ENCODE measurements around the gene TBC1D14. TPM values are rescaled to one million over a fixed set of nuclear protein-coding genes. Genes with fewer than 3 reads are reported as not detected.

Gene TBC1D14
- total RNA-seq, 1 experiment from 2014 or later, result 44.3 TPM

DNA sequence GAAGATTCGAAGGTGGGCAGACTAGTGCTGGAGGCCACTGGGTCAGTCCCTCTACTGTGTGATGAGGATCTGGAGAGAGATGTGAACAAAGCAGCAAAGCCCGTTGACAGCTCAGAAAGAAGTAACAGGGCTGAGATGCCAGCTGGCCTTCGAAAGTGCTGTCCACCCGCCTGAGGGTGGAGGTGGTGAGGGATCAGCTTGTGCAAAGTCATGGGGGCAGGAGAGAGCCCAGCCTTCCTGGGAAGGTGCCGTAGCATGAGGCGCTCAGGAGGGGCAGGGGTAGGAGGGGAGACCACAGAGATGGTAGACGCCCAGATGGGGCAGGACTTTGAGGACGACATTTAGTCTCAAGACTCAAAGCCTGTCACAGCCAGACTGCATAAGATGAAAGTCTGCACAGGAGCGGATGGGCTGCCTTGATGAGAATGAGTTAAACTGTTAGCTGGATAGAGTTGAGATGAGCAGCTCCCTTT lies 19.7 kb downstream of the TBC1D14 start:
- TF ChIP-seq EZH2 (IDR thresholded peaks at IDR 0.05; ENCODE audit: borderline replicate concordance, low read depth, low read length, poor library complexity, severe bottlenecking), result no peak
- TF ChIP-seq, protein P1, sequence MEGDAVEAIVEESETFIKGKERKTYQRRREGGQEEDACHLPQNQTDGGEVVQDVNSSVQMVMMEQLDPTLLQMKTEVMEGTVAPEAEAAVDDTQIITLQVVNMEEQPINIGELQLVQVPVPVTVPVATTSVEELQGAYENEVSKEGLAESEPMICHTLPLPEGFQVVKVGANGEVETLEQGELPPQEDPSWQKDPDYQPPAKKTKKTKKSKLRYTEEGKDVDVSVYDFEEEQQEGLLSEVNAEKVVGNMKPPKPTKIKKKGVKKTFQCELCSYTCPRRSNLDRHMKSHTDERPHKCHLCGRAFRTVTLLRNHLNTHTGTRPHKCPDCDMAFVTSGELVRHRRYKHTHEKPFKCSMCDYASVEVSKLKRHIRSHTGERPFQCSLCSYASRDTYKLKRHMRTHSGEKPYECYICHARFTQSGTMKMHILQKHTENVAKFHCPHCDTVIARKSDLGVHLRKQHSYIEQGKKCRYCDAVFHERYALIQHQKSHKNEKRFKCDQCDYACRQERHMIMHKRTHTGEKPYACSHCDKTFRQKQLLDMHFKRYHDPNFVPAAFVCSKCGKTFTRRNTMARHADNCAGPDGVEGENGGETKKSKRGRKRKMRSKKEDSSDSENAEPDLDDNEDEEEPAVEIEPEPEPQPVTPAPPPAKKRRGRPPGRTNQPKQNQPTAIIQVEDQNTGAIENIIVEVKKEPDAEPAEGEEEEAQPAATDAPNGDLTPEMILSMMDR (conservative IDR thresholded peaks at IDR 0.05; ENCODE audit: low read depth, low read length), result no peak
- no peak overlapping the region for H3K27ac ChIP-seq (ENCODE audit: low read depth, low read length, poor library complexity, severe bottlenecking)
- H3K36me3 ChIP-seq (ENCODE audit: insufficient read depth, low read length, poor library complexity, severe bottlenecking), result peaks cover 3% of the 10 kb centered on the region
- no peaks in the 10 kb centered on the region for H3K9me3 ChIP-seq (ENCODE audit: low read depth, low read length, poor library complexity, severe bottlenecking)
- ChIA-PET POLR2A (ENCODE audit: low non-redundant PET) (no interaction called here), CTCF (no interaction called here)
- no peaks in the 10 kb centered on the region for H3K27me3 ChIP-seq (replicated peaks; ENCODE audit: insufficient read depth, low read depth, low read length, poor library complexity)
- DNase-seq (ENCODE audit: low spot score), result no peak
- BruUV-seq (replicated peaks), result no TSS peak
- intact Hi-C loops (cut with micrococcal nuclease; ENCODE audit: unreplicated experiment), result no loop called here
- H3K4me3 ChIP-seq (ENCODE audit: low read depth, low read length, poor library complexity, severe bottlenecking), result no peak overlapping the region
- H3K4me1 ChIP-seq (ENCODE audit: insufficient read depth, low read length, poor library complexity, severe bottlenecking), result peaks cover 7% of the 10 kb centered on the region

DNA sequence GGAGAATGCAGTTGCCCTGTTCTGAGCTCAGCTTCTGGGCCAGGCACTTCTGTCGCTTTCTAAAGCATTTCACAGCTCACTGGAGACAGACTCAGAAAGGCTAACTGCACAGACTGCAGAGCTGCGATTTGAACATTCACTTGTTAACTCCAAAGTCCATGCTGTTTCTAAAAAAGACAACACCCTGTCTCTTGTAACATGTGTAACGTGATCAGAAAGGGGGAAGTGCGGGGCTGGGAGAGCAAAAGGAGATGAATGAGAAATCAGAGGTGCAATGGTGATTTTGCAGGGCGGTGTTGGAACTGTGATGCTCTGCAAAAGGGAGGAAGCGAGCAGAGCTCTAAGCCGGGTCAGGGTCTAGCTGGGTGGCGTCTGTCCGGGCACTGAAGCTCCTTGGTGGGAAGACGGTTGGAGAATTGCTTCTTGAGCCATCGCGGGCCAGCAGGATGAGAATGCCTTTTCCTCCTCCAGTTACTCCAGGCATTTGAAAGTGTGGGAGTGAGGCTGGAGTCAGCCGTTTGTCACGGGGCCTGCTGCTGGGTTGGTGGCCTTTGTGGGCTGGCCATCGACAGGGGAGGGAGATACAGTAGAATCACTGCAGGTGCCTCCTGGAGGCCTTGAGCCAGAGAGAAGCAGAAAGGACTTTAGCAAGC lies 20.3 kb downstream of the TBC1D14 start:
- H3K4me3 ChIP-seq (ENCODE audit: low read depth, low read length, poor library complexity, severe bottlenecking), result no peak overlapping the region
- no peak overlapping the region for H3K27ac ChIP-seq (ENCODE audit: low read depth, low read length, poor library complexity, severe bottlenecking)
- no peaks in the 10 kb centered on the region for H3K36me3 ChIP-seq (ENCODE audit: insufficient read depth, low read length, poor library complexity, severe bottlenecking)
- BruUV-seq (replicated peaks), result no TSS peak
- TF ChIP-seq EZH2 (IDR thresholded peaks at IDR 0.05; ENCODE audit: borderline replicate concordance, low read depth, low read length, poor library complexity, severe bottlenecking), result no peak
- TF ChIP-seq, protein P1 (conservative IDR thresholded peaks at IDR 0.05; ENCODE audit: low read depth, low read length), result no peak
- H3K4me1 ChIP-seq (ENCODE audit: insufficient read depth, low read length, poor library complexity, severe bottlenecking), result peaks cover 7% of the 10 kb centered on the region
- ChIA-PET CTCF (no interaction called here), POLR2A (ENCODE audit: low non-redundant PET) (no interaction called here)
- H3K9me3 ChIP-seq (ENCODE audit: low read depth, low read length, poor library complexity, severe bottlenecking), result no peaks in the 10 kb centered on the region
- no peaks in the 10 kb centered on the region for H3K27me3 ChIP-seq (replicated peaks; ENCODE audit: insufficient read depth, low read depth, low read length, poor library complexity)
- no peak for DNase-seq (ENCODE audit: low spot score)
- intact Hi-C loops (cut with micrococcal nuclease; ENCODE audit: unreplicated experiment), result no loop called here

DNA sequence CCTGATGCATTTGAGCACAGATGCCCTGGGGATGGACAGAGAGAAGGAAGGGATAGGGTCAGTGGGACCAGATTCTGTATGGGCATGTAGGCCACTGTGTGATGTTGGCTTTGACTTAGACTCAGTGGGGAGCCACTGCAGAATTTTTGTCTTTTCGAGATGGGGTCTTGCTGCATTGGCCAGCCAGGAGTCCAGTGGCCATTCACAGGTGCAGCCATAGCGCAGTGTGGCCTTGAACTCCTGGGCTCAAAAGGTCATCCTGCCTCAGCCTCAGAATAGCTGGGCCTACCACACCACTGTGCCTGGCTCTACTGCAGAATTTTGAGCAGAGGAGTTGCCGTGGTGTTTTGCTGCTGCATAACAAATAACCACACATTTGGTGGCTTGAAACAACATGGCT lies 22.8 kb downstream of the TBC1D14 start:
- POLR2A ChIA-PET (ENCODE audit: low non-redundant PET), result no interaction called here
- no peak for TF ChIP-seq EZH2 (IDR thresholded peaks at IDR 0.05; ENCODE audit: borderline replicate concordance, low read depth, low read length, poor library complexity, severe bottlenecking)
- TF ChIP-seq, protein P1 (conservative IDR thresholded peaks at IDR 0.05; ENCODE audit: low read depth, low read length), result no peak
- BruUV-seq (replicated peaks), result no TSS peak
- DNase-seq (ENCODE audit: low spot score), result no peak
- Histone ChIP-seq H3K4me1 (ENCODE audit: insufficient read depth, low read length, poor library complexity, severe bottlenecking) (no peaks in the 10 kb centered on the region), H3K9me3 (ENCODE audit: low read depth, low read length, poor library complexity, severe bottlenecking) (no peaks in the 10 kb centered on the region), H3K27ac (ENCODE audit: low read depth, low read length, poor library complexity, severe bottlenecking) (no peak overlapping the region), H3K4me3 (ENCODE audit: low read depth, low read length, poor library complexity, severe bottlenecking) (no peak overlapping the region), H3K27me3 (replicated peaks; ENCODE audit: insufficient read depth, low read depth, low read length, poor library complexity) (no peaks in the 10 kb centered on the region), H3K36me3 (ENCODE audit: insufficient read depth, low read length, poor library complexity, severe bottlenecking) (no peaks in the 10 kb centered on the region)
- CTCF ChIA-PET, result no interaction called here
- intact Hi-C loops (cut with micrococcal nuclease; ENCODE audit: unreplicated experiment), result no loop called here
